T-helper 1 cell treated with Interleukin-12 subunit alpha and Interleukin-12 subunit beta and Interleukin-4 antibody, amounts not matched to agents 30 μg/mL and 1 μg/mL, for 36 hours (primary cell): Measurements from ENCODE around the gene RPA1.
"Not testable (repeated sequence)": the region's sequence is repeated elsewhere in the genome, so short reads cannot be mapped to it uniquely, and the experiment has no call there.

ENCODE experiments used
- H3K27ac Mint-ChIP-seq: one replicate; pipeline ENCODE4 v1.8.0; 2021; ENCODE audit warnings: mild to moderate bottlenecking, mixed read lengths
- H3K27me3 Mint-ChIP-seq: one replicate; pipeline ENCODE4 v1.8.0; 2021; ENCODE audit warnings: low read depth, mixed read lengths
- H3K36me3 Mint-ChIP-seq: one replicate; pipeline ENCODE4 v1.8.0; 2021; ENCODE audit warnings: low read depth, mixed read lengths
- H3K4me1 Mint-ChIP-seq: one replicate; pipeline ENCODE4 v1.8.0; 2021; ENCODE audit warnings: low read depth, mixed read lengths
- H3K4me3 Mint-ChIP-seq: one replicate; pipeline ENCODE4 v1.8.0; 2021; ENCODE audit warnings: mild to moderate bottlenecking, moderate library complexity, mixed read lengths
- H3K9me3 Mint-ChIP-seq: one replicate; pipeline ENCODE4 v1.8.0; 2021; ENCODE audit warnings: mixed read lengths

The RPA1 gene

GRCh38 chr17:1852327-1852726 is 22.5 kb downstream of the RPA1 start:
- H3K27me3 Mint-ChIP-seq: no peaks in the 10 kb centered on the region
- no peak overlapping the region for H3K4me3 Mint-ChIP-seq
- peaks cover 6% of the 10 kb centered on the region for H3K4me1 Mint-ChIP-seq
- peaks cover 38% of the 10 kb centered on the region for H3K36me3 Mint-ChIP-seq
- H3K27ac Mint-ChIP-seq: peak overlapping the region; percentile 43
- H3K9me3 Mint-ChIP-seq: no peaks in the 10 kb centered on the region

- Mint-ChIP-seq H3K27ac (no peak overlapping the region), H3K9me3 (no peaks in the 10 kb centered on the region), H3K4me3 (no peak overlapping the region), H3K36me3 (peaks cover 41% of the 10 kb centered on the region), H3K27me3 (no peaks in the 10 kb centered on the region), H3K4me1 (peaks cover 6% of the 10 kb centered on the region)
Observed at GRCh38 chr17:1853698-1854097, 23.9 kb downstream of the RPA1 start.

- H3K36me3 Mint-ChIP-seq: peaks cover 47% of the 10 kb centered on the region
- not testable (repeated sequence) for H3K9me3 Mint-ChIP-seq, H3K27ac Mint-ChIP-seq, H3K4me3 Mint-ChIP-seq, H3K27me3 Mint-ChIP-seq
- H3K4me1 Mint-ChIP-seq: peaks cover 14% of the 10 kb centered on the region
Observed at GRCh38 chr17:1856462-1856861, 26.7 kb downstream of the RPA1 start.

- H3K4me3 Mint-ChIP-seq: no peak overlapping the region
- H3K4me1 Mint-ChIP-seq: peaks cover 13% of the 10 kb centered on the region
- H3K36me3 Mint-ChIP-seq: peaks cover 26% of the 10 kb centered on the region
- H3K27ac Mint-ChIP-seq: no peak overlapping the region
- no peaks in the 10 kb centered on the region for H3K9me3 Mint-ChIP-seq
- no peaks in the 10 kb centered on the region for H3K27me3 Mint-ChIP-seq
Observed at GRCh38 chr17:1860978-1861377, 31.2 kb downstream of the RPA1 start.

- Mint-ChIP-seq H3K9me3 (no peaks in the 10 kb centered on the region), H3K27ac (peak overlapping the region; percentile 18), H3K36me3 (peaks cover 26% of the 10 kb centered on the region), H3K4me3 (no peak overlapping the region), H3K4me1 (peaks cover 13% of the 10 kb centered on the region), H3K27me3 (no peaks in the 10 kb centered on the region)
Observed at GRCh38 chr17:1861391-1862010, 31.7 kb downstream of the RPA1 start.

- Mint-ChIP-seq H3K27me3 (no peaks in the 10 kb centered on the region), H3K27ac (peak overlapping the region; percentile 45), H3K4me1 (peaks cover 30% of the 10 kb centered on the region), H3K9me3 (no peaks in the 10 kb centered on the region), H3K4me3 (no peak overlapping the region), H3K36me3 (peaks cover 23% of the 10 kb centered on the region)
Observed at GRCh38 chr17:1865252-1866037, 35.6 kb downstream of the RPA1 start.

- peak overlapping the region; percentile 28 for H3K27ac Mint-ChIP-seq
- no peaks in the 10 kb centered on the region for H3K27me3 Mint-ChIP-seq
- no peaks in the 10 kb centered on the region for H3K9me3 Mint-ChIP-seq
- no peak overlapping the region for H3K4me3 Mint-ChIP-seq
- peaks cover 39% of the 10 kb centered on the region for H3K4me1 Mint-ChIP-seq
- H3K36me3 Mint-ChIP-seq: peaks cover 22% of the 10 kb centered on the region
Observed at GRCh38 chr17:1867307-1867706, 37.5 kb downstream of the RPA1 start.

GRCh38 chr17:1868090-1868489 is 38.3 kb downstream of the RPA1 start:
- Mint-ChIP-seq H3K27me3 (no peaks in the 10 kb centered on the region), H3K27ac (peak overlapping the region; percentile 2), H3K4me1 (peaks cover 44% of the 10 kb centered on the region)

GRCh38 chr17:1870592-1870991 is 40.8 kb downstream of the RPA1 start:
- peak overlapping the region; percentile 61 for H3K4me3 Mint-ChIP-seq
- peaks cover 45% of the 10 kb centered on the region for H3K36me3 Mint-ChIP-seq
- H3K27me3 Mint-ChIP-seq: no peaks in the 10 kb centered on the region
- peak overlapping the region; percentile 94 for H3K27ac Mint-ChIP-seq
- peaks cover 63% of the 10 kb centered on the region for H3K4me1 Mint-ChIP-seq
- H3K9me3 Mint-ChIP-seq: no peaks in the 10 kb centered on the region

More at GRCh38 chr17:1868090-1868489, 38.3 kb downstream of the RPA1 start:
- H3K4me3 Mint-ChIP-seq: no peak overlapping the region
- peaks cover 26% of the 10 kb centered on the region for H3K36me3 Mint-ChIP-seq
- H3K9me3 Mint-ChIP-seq: no peaks in the 10 kb centered on the region

- H3K4me1 Mint-ChIP-seq: peaks cover 65% of the 10 kb centered on the region
- H3K4me3 Mint-ChIP-seq: peak overlapping the region; percentile 88
- H3K9me3 Mint-ChIP-seq: no peaks in the 10 kb centered on the region
- H3K27me3 Mint-ChIP-seq: no peaks in the 10 kb centered on the region
- peaks cover 49% of the 10 kb centered on the region for H3K36me3 Mint-ChIP-seq
- peak overlapping the region; percentile 94 for H3K27ac Mint-ChIP-seq
Observed at GRCh38 chr17:1871756-1872155, 42.0 kb downstream of the RPA1 start.

GRCh38 chr17:1872254-1872653 is 42.4 kb downstream of the RPA1 start:
- no peaks in the 10 kb centered on the region for H3K27me3 Mint-ChIP-seq
- H3K36me3 Mint-ChIP-seq: peaks cover 52% of the 10 kb centered on the region
- H3K27ac Mint-ChIP-seq: peak overlapping the region; percentile 94
- H3K9me3 Mint-ChIP-seq: no peaks in the 10 kb centered on the region
- peak overlapping the region; percentile 88 for H3K4me3 Mint-ChIP-seq
- H3K4me1 Mint-ChIP-seq: peaks cover 67% of the 10 kb centered on the region

- Mint-ChIP-seq H3K4me3 (peak overlapping the region; percentile 66), H3K27ac (peak overlapping the region; percentile 94), H3K4me1 (peaks cover 68% of the 10 kb centered on the region), H3K36me3 (peaks cover 52% of the 10 kb centered on the region), H3K9me3 (no peaks in the 10 kb centered on the region), H3K27me3 (no peaks in the 10 kb centered on the region)
Observed at GRCh38 chr17:1872976-1873375, 43.2 kb downstream of the RPA1 start.

GRCh38 chr17:1873418-1873817 is 43.6 kb downstream of the RPA1 start:
- H3K4me1 Mint-ChIP-seq: peaks cover 68% of the 10 kb centered on the region

GRCh38 chr17:1875597-1875996 is 45.8 kb downstream of the RPA1 start:
- Mint-ChIP-seq H3K9me3 (no peaks in the 10 kb centered on the region), H3K4me3 (no peak overlapping the region), H3K36me3 (peaks cover 67% of the 10 kb centered on the region), H3K4me1 (peaks cover 64% of the 10 kb centered on the region), H3K27me3 (no peaks in the 10 kb centered on the region), H3K27ac (peak overlapping the region; percentile 67)

More at GRCh38 chr17:1873418-1873817, 43.6 kb downstream of the RPA1 start:
- Mint-ChIP-seq H3K36me3 (peaks cover 53% of the 10 kb centered on the region), H3K27ac (peak overlapping the region; percentile 94), H3K4me3 (peak overlapping the region; percentile 66), H3K9me3 (no peaks in the 10 kb centered on the region), H3K27me3 (no peaks in the 10 kb centered on the region)
